RWPE1 (cell line): ENCODE measurements around the gene IRF4.

Source experiments
- CTCF ChIA-PET: fragments of 350-600 bp; sonication (Branson Sonifier 250); formaldehyde crosslinking; extraction: SDS; loops from one replicate; lab custom pipeline; 2021; lab: Yijun Ruan, JAX
- POLR2A ChIA-PET: fragments of 400-600 bp; formaldehyde crosslinking; extraction: SDS; loops from one replicate; lab custom pipeline; 2020; ENCODE audit warnings: antibody characterized with exemption; ENCODE audit not compliant: low non-redundant PET; lab: Yijun Ruan, JAX
- DNase-seq: peaks from one replicate; pipeline ENCODE4 v3.0.0; 2012; ENCODE audit warnings: low spot score
- H3K27ac ChIP-seq: fragments of 450-650 bp; 2 replicates; pipeline ENCODE4 v1.5.1; 2017
- TF ChIP-seq, protein P1 (sequence below): fragments of 450-650 bp; conservative IDR thresholded peaks from 2 replicates; pipeline ENCODE4 v1.5.1; 2017; ENCODE audit warnings: low read depth, mild to moderate bottlenecking

IRF4 gene

DNA sequence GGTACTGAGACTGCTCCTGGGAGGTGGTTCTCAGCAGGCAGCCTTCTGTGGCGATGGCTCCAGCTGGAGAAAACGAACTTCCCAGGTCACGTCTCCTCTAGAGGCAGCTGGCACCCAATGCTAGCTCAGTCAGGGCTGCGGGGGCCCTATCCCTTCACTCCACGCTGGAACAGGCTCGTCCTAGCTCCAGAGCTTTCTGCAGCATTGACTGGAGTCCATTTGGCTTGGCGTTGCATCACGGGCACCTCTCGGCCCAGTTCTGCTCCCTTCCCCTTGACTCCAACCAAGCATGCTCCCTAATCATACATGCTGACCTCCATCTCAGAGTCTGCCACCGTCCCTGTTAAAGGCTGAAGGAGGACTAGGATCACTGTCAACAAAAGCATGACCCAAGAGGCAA is 5.9 kb upstream of the IRF4 start:
- TF ChIP-seq, protein P1, sequence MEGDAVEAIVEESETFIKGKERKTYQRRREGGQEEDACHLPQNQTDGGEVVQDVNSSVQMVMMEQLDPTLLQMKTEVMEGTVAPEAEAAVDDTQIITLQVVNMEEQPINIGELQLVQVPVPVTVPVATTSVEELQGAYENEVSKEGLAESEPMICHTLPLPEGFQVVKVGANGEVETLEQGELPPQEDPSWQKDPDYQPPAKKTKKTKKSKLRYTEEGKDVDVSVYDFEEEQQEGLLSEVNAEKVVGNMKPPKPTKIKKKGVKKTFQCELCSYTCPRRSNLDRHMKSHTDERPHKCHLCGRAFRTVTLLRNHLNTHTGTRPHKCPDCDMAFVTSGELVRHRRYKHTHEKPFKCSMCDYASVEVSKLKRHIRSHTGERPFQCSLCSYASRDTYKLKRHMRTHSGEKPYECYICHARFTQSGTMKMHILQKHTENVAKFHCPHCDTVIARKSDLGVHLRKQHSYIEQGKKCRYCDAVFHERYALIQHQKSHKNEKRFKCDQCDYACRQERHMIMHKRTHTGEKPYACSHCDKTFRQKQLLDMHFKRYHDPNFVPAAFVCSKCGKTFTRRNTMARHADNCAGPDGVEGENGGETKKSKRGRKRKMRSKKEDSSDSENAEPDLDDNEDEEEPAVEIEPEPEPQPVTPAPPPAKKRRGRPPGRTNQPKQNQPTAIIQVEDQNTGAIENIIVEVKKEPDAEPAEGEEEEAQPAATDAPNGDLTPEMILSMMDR: no peak
- ChIA-PET POLR2A (no interaction called here), CTCF (no interaction called here)

DNA sequence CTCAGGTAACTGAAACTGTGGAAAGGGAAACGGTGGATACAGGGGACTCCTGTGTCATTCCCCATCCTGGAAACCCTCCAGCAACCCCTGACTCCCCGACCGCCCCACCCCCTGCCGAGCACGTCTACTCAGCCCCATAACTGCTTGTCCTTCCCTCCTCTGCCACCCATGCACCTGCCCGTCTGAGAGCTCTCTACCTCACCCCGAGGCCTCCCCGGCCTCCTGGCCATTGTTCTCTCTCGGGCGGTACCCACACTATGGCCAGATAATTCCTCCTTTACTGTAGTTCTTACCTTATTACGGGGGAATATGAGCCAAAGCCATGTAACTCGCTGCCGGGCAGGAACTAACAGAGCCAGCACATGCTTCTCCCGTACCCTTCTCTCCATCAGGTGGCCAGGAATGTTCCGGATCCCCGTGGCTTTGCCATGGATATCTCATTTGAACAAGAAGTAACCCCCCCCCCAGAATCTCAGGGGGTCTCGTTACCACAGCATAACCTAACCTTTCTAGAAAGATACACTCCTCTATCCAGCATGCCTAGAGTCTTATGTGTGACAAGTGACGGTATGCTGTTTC is 4.8 kb upstream of the IRF4 start:
- CTCF ChIA-PET: interaction anchor here (0.6 kb wide), 1 partner anchor 45 kb away, joined by 3 read pairs; no protein-coding TSS in a partner anchor
- POLR2A ChIA-PET: no interaction called here
- no peak for DNase-seq
- TF ChIP-seq, protein P1: no peak
- H3K27ac ChIP-seq: no peak overlapping the region

More for the DNA sequence above, 5.9 kb upstream of the IRF4 start:
- DNase-seq: no peak
- H3K27ac ChIP-seq: no peak overlapping the region

DNA sequence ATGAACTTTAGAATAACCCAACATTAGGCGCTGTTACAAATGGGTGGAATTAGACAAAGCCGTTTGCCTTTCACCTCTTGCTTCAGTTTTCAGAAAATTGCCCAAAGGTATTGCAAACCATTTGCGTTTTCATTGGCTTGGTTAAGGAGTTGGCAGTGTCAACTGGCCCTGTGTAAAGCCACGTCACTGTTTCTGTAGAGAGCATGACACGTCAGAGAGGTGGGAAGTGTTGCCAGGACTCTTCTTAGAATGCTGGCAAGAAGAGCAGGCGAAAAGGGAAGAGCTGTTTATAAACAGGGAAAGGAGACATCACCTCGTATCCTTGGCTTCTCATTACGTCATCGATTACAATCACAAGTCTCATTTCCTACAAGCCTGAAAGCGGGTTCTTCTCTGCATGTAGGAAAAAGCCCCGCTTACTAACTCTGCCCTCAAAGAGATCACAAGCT is 4.2 kb upstream of the IRF4 start:
- TF ChIP-seq, protein P1: no peak
- DNase-seq: no peak
- ChIA-PET CTCF (interaction anchor here (0.9 kb wide), 1 partner anchor 12 kb away, joined by 3 read pairs; no protein-coding TSS in a partner anchor), POLR2A (no interaction called here)
- H3K27ac ChIP-seq: no peak overlapping the region

DNA sequence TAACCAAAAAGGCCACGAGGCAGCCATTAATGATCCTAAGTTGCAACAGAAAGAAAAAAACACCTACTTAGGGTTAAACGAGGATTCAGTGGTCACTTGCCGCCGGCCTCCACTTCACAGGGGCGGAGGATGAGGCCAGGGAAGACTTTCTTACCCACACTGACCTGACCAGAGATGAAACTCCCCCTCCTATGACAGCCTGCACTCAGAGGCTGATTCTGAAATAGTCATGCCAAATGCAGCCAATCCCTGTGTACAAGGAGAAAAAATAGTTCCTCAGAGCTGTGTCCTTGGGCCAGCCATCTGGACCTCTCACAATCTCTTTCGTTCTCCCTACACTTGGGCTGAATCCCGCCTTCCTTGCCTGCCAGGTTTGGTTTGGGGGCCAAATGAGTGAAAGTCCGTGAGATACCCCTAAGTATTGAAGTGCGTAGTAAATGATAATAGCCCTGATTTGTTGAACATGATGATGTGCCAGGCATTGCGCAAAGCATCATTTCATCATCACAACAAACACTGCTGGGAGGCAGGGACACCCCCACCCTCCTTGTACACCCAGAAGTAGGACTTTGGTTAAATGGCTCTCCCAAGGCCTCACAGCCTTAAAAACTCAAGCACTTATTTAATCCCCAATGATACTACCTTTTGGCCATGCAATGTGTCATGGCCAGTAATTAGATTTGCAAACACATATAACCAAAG is 3.2 kb upstream of the IRF4 start:
- TF ChIP-seq, protein P1: no peak
- no peak overlapping the region for H3K27ac ChIP-seq
- POLR2A ChIA-PET: no interaction called here
- CTCF ChIA-PET: interaction anchor here (0.5 to 0.9 kb wide), 3 partner anchors 9 to 995 kb away, joined by 3 to 4 read pairs (median 3); no protein-coding TSS in a partner anchor
- DNase-seq: no peak

DNA sequence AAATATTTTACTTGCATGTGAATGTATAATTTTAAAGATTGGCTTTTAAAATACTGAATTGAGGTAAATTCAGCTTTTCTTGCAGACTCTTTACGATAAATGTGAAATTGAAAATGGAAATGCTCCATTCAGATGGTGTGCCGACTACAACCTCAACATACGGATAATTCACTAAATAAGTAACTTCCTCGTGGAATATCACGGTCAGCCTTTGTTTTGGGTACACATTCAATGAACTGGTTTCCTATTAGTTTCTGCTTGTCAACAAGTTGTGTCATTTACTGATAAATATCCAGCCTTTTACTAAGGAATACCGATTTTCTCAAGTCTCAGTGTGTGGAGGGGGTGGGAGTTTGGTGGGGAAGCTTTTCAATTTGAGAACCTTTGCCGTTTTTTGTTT is 2.4 kb upstream of the IRF4 start:
- POLR2A ChIA-PET: interaction anchor here (0.7 kb wide), 1 partner anchor 17 kb away, joined by 3 read pairs; no protein-coding TSS in a partner anchor
- H3K27ac ChIP-seq: no peak overlapping the region
- TF ChIP-seq, protein P1: no peak
- CTCF ChIA-PET: interaction anchor here (0.7 to 0.8 kb wide), 3 partner anchors 10 to 173 kb away, joined by 4 to 5 read pairs (median 4); no protein-coding TSS in a partner anchor
- DNase-seq: no peak

DNA sequence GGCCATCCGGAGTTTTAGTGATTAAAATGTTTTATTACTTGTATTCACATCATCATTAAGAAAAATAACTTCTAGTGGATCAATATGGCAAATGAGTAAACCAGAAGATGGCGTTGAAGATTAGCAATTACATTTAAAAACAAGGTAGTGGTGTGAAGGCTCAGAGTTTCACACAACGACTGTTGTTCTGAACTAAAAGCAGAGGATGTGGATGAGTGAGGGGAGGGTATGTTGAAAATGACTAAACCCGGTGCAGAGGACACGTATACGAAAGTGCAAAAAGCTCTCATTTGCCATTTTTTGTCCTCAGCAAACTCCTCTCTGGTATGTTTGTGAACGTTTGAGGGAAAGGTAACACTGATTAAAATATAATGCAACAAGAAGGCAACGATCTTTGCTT is 1.9 kb upstream of the IRF4 start:
- POLR2A ChIA-PET: interaction anchor here (0.7 kb wide), 1 partner anchor 18 kb away, joined by 3 read pairs; no protein-coding TSS in a partner anchor
- CTCF ChIA-PET: interaction anchor here (0.7 to 0.8 kb wide), 3 partner anchors 10 to 173 kb away, joined by 4 to 5 read pairs (median 4); no protein-coding TSS in a partner anchor
- no peak overlapping the region for H3K27ac ChIP-seq
- no peak for DNase-seq
- TF ChIP-seq, protein P1: no peak
